Osteoblast (primary cell): Measurements from ENCODE around the gene RREB1. TPM values are rescaled to one million over a fixed set of nuclear protein-coding genes. Genes with fewer than 3 reads are reported as not detected.

Source experiments
- DNase-seq: peaks from one replicate; pipeline ENCODE4 v3.0.0; 2011; ENCODE audit warnings: low spot score, mixed read lengths; ENCODE audit not compliant: insufficient read length; ENCODE audit errors: missing footprints
- H2AFZ ChIP-seq: 2 replicates; pipeline ENCODE4 v1.6.0; 2011; ENCODE audit warnings: mild to moderate bottlenecking, low read length
- H3K27ac ChIP-seq: 2 replicates; pipeline ENCODE4 v1.5.1; 2011; ENCODE audit warnings: mild to moderate bottlenecking, low read depth, low read length, moderate library complexity
- H3K27me3 ChIP-seq: 2 replicates; pipeline ENCODE4 v1.6.0; 2012; ENCODE audit warnings: mild to moderate bottlenecking, control low read depth, inconsistent platforms, low read length, moderate library complexity; ENCODE audit not compliant: insufficient read depth
- H3K36me3 ChIP-seq: 2 replicates; pipeline ENCODE4 v1.5.1; 2011; ENCODE audit warnings: mild to moderate bottlenecking, low read length, control low read depth, moderate library complexity; ENCODE audit not compliant: insufficient read depth
- H3K4me1 ChIP-seq: 2 replicates; pipeline ENCODE4 v1.5.1; 2011; ENCODE audit warnings: mild to moderate bottlenecking, low read length, control low read depth, moderate library complexity; ENCODE audit not compliant: insufficient read depth
- H3K4me2 ChIP-seq: 2 replicates; pipeline ENCODE4 v1.6.0; 2011; ENCODE audit warnings: mild to moderate bottlenecking, low read length; ENCODE audit not compliant: insufficient read depth
- H3K4me3 ChIP-seq: fragments of 200-600 bp; sonication (generic); 3 replicates; pipeline ENCODE4 v1.5.1; 2012; ENCODE audit warnings: mild to moderate bottlenecking, low read length, inconsistent platforms; ENCODE audit not compliant: insufficient read depth
- H3K79me2 ChIP-seq: 2 replicates; pipeline ENCODE4 v1.6.0; 2012; ENCODE audit warnings: mild to moderate bottlenecking, low read length, control low read depth, inconsistent platforms; ENCODE audit not compliant: insufficient read depth
- H3K9me3 ChIP-seq: 2 replicates; pipeline ENCODE4 v1.5.1; 2011; ENCODE audit warnings: low read depth, low read length, control low read depth
- H4K20me1 ChIP-seq: 2 replicates; pipeline ENCODE4 v1.6.0; 2012; ENCODE audit warnings: mild to moderate bottlenecking, low read length, control low read depth; ENCODE audit not compliant: insufficient read depth
- CTCF ChIP-seq: IDR thresholded peaks from 2 replicates; pipeline ENCODE4 v1.5.1; 2011; ENCODE audit warnings: mild to moderate bottlenecking, low read depth, low read length, moderate library complexity; ENCODE audit errors: extremely low read depth
- total RNA-seq: library from RNA; depleted of rRNA; stranded (reverse); fragments of >200 nt; gene quantifications from 2 replicates; pipeline ENCODE4 v1.2.3, GENCODE V29; 2012

The RREB1 gene
- total RNA-seq, 1 donor: 29.3 TPM

- no peak for TF ChIP-seq CTCF
- H3K36me3 ChIP-seq: peaks cover 45% of the 10 kb centered on the region
- H3K79me2 ChIP-seq: peaks cover 59% of the 10 kb centered on the region
Measured at GRCh38 chr6:7193122-7193521, 85.4 kb downstream of the RREB1 start.

GRCh38 chr6:7194657-7195056, 86.9 kb downstream of the RREB1 start:
- no peaks in the 10 kb centered on the region for H3K9me3 ChIP-seq
- H4K20me1 ChIP-seq: no peaks in the 10 kb centered on the region
- no peak overlapping the region for H2AFZ ChIP-seq
- no peak overlapping the region for H3K4me3 ChIP-seq
- peaks cover 32% of the 10 kb centered on the region for H3K36me3 ChIP-seq
- DNase-seq: no peak
- H3K4me1 ChIP-seq: no peaks in the 10 kb centered on the region
- H3K79me2 ChIP-seq: peaks cover 64% of the 10 kb centered on the region
- H3K4me2 ChIP-seq: no peak overlapping the region
- no peak for TF ChIP-seq CTCF
- no peaks in the 10 kb centered on the region for H3K27me3 ChIP-seq
- H3K27ac ChIP-seq: no peak overlapping the region

More at GRCh38 chr6:7193122-7193521, 85.4 kb downstream of the RREB1 start:
- Histone ChIP-seq H4K20me1 (no peaks in the 10 kb centered on the region), H3K4me2 (no peak overlapping the region), H3K9me3 (no peaks in the 10 kb centered on the region), H2AFZ (no peak overlapping the region), H3K27ac (no peak overlapping the region), H3K27me3 (no peaks in the 10 kb centered on the region), H3K4me1 (no peaks in the 10 kb centered on the region), H3K4me3 (no peak overlapping the region)
- no peak for DNase-seq

GRCh38 chr6:7195339-7196018, 87.7 kb downstream of the RREB1 start:
- Histone ChIP-seq H3K9me3 (no peaks in the 10 kb centered on the region), H3K4me1 (no peaks in the 10 kb centered on the region), H3K4me3 (no peak overlapping the region), H4K20me1 (no peaks in the 10 kb centered on the region), H3K27ac (peak overlapping the region; percentile 10), H3K4me2 (no peak overlapping the region), H2AFZ (no peak overlapping the region), H3K27me3 (no peaks in the 10 kb centered on the region), H3K79me2 (peaks cover 63% of the 10 kb centered on the region), H3K36me3 (peaks cover 23% of the 10 kb centered on the region)
- no peak for TF ChIP-seq CTCF
- no peak for DNase-seq

GRCh38 chr6:7196019-7196402, 88.2 kb downstream of the RREB1 start:
- Histone ChIP-seq H3K4me3 (no peak overlapping the region), H3K79me2 (peaks cover 60% of the 10 kb centered on the region), H4K20me1 (peaks cover 2% of the 10 kb centered on the region), H3K36me3 (peaks cover 20% of the 10 kb centered on the region), H3K4me2 (no peak overlapping the region), H3K4me1 (no peaks in the 10 kb centered on the region), H3K27me3 (no peaks in the 10 kb centered on the region), H3K9me3 (no peaks in the 10 kb centered on the region), H3K27ac (peak overlapping the region; percentile 10), H2AFZ (no peak overlapping the region)
- no peak for DNase-seq
- TF ChIP-seq CTCF: no peak
